ENCODE data around the gene ATP11A. TPM values are rescaled to one million over a fixed set of nuclear protein-coding genes. Genes with fewer than 3 reads are reported as not detected.

Gene ATP11A
- total RNA-seq, 1 experiment from 2014 or later = 65.3 TPM

- H4K5ac ChIP-seq (ENCODE audit: insufficient read length, low read depth, low read length) = no peak overlapping the region
- H3K56ac ChIP-seq (ENCODE audit: insufficient read length, low read depth, low read length) = no peak overlapping the region
- no peaks in the 10 kb centered on the region for H3K4me1 ChIP-seq (ENCODE audit: insufficient read depth, low read length)
- H2BK12ac ChIP-seq (ENCODE audit: insufficient read length, low read depth, low read length) = no peak overlapping the region
- peaks cover 38 to 62% (median 62%) of the 10 kb centered on the region in 3 experiments for H3K36me3 Mint-ChIP-seq (ENCODE audit: insufficient read depth in 1 of 3, low read depth in 3 of 3)
- H2AK5ac ChIP-seq (ENCODE audit: insufficient read length, low read length) = no peak overlapping the region
- no peak overlapping the region for H3K23ac ChIP-seq (ENCODE audit: insufficient read length, low read depth, low read length)
- no peak overlapping the region for H3K4me3 Mint-ChIP-seq
- H3K27ac Mint-ChIP-seq = 0 out of 7 replicates have a peak overlapping the region, but pooled peaks of 1 of the 3 experiments have one; percentile 28
- no peak overlapping the region for H2BK15ac ChIP-seq (ENCODE audit: low read depth, low read length)
- no peak overlapping the region for H3T11ph ChIP-seq (ENCODE audit: low read length)
- TF ChIP-seq, protein P1, sequence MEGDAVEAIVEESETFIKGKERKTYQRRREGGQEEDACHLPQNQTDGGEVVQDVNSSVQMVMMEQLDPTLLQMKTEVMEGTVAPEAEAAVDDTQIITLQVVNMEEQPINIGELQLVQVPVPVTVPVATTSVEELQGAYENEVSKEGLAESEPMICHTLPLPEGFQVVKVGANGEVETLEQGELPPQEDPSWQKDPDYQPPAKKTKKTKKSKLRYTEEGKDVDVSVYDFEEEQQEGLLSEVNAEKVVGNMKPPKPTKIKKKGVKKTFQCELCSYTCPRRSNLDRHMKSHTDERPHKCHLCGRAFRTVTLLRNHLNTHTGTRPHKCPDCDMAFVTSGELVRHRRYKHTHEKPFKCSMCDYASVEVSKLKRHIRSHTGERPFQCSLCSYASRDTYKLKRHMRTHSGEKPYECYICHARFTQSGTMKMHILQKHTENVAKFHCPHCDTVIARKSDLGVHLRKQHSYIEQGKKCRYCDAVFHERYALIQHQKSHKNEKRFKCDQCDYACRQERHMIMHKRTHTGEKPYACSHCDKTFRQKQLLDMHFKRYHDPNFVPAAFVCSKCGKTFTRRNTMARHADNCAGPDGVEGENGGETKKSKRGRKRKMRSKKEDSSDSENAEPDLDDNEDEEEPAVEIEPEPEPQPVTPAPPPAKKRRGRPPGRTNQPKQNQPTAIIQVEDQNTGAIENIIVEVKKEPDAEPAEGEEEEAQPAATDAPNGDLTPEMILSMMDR (conservative IDR thresholded peaks at IDR 0.05) = no peak
- peaks cover 7 to 14% of the 10 kb centered on the region in 2 experiments for H3K9me3 Mint-ChIP-seq
- DNase-seq = no peak
- H2BK5ac ChIP-seq (ENCODE audit: insufficient read length, low read length) = no peak overlapping the region
- no peak overlapping the region for H3K27ac ChIP-seq (ENCODE audit: insufficient read length, low read depth, low read length)
- no peak overlapping the region for H3K4ac ChIP-seq (ENCODE audit: low read depth, low read length)
- no peak overlapping the region for H2BK20ac ChIP-seq (ENCODE audit: low read depth, low read length, poor library complexity, severe bottlenecking)
- no peak overlapping the region for H3K14ac ChIP-seq (ENCODE audit: insufficient read depth, low read length)
- H4K8ac ChIP-seq (replicated peaks; ENCODE audit: insufficient read length, low read depth, low read length) = no peak overlapping the region
- H4K91ac ChIP-seq (ENCODE audit: insufficient read length, low read depth, low read length) = no peak overlapping the region
- no peaks in the 10 kb centered on the region for H3K79me1 ChIP-seq (ENCODE audit: insufficient read depth, low read depth, low read length, poor library complexity, severe bottlenecking)
- WGBS (ENCODE audit: extremely low coverage, insufficient read length, low lambda C conversion rate) = no CpG with 5 or more reads among the region's 15 CpGs
- no peaks in the 10 kb centered on the region for H4K20me1 ChIP-seq (ENCODE audit: control insufficient read depth, insufficient read depth, insufficient read length)
- H3K4me2 ChIP-seq (ENCODE audit: insufficient read depth, insufficient read length, low read length) = no peak overlapping the region
- H3K79me2 ChIP-seq (ENCODE audit: insufficient read depth, low read length) = no peaks in the 10 kb centered on the region
- H3K27me3 ChIP-seq (ENCODE audit: insufficient read depth, low read length) = no peaks in the 10 kb centered on the region
- H3K9ac ChIP-seq (ENCODE audit: extremely low read depth, insufficient read length, low read length) = no peak overlapping the region
- no peak overlapping the region for H2BK120ac ChIP-seq (ENCODE audit: low read depth, low read length, poor library complexity, severe bottlenecking)
- H3K9me3 ChIP-seq (ENCODE audit: control insufficient read depth, low read depth, low read length) = no peaks in the 10 kb centered on the region
- H2AFZ ChIP-seq (ENCODE audit: low read length) = no peak overlapping the region
- H3K27me3 Mint-ChIP-seq (ENCODE audit: low read depth) = no peaks in the 10 kb centered on the region
- no peaks in the 10 kb centered on the region for H3K23me2 ChIP-seq (ENCODE audit: insufficient read length, low read depth, low read length, poor library complexity, severe bottlenecking)
- H3K18ac ChIP-seq (ENCODE audit: insufficient read length, low read depth, low read length) = no peak overlapping the region
- H3K4me1 Mint-ChIP-seq = peaks cover 6 to 15% of the 10 kb centered on the region in 2 experiments
Observed at GRCh38 chr13:112869202-112870050, 179.6 kb downstream of the ATP11A start.

Data from H9 (cell line).